Fibroblast of peridontal ligament (primary cell): Measurements from ENCODE around the gene ABCE1.
A peak's percentile ranks its signal among the peaks of the same experiment; 100 is the strongest.

Experiments
- DNase-seq: peaks from one replicate; pipeline ENCODE4 v3.0.0-alpha.2; 2010; ENCODE audit errors: extremely low read depth

Gene ABCE1

DNA sequence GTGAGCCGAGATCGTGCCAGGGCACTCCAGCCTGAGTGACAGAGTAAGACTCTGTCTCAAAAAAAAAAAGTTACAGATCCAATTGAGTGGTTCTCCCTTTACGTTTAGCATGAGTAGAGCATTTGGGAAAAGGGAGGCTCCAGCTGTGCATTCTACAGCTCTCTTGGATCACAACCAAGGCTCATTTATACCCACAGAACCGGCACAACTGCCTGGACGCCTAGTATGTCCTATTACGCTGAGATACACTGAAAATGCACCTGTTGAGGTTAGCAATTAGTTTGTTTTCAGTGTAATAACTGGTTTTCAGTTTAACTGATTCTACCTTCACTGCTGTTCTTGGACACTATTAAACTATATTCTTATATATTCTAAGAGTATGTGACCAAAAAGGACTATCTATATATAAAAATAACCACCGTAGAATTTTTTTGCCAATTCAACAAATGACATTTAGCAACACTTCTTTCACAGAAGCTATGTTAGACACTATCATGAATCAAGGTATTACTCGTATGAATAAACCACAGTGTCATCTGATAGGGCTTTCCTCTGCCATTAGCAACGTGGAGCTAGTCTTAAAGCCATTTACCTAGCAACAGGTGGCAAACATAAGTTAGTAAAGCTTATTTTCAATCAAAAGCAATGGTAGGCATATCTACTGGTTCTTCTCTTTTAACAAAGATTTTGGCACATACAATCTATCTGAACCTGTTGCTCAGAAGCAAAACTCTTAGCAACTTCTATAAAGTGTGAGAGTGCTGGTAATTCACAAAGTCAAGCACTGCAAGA, 78.7 kb downstream of the ABCE1 start:
- DNase-seq = no peak

DNA sequence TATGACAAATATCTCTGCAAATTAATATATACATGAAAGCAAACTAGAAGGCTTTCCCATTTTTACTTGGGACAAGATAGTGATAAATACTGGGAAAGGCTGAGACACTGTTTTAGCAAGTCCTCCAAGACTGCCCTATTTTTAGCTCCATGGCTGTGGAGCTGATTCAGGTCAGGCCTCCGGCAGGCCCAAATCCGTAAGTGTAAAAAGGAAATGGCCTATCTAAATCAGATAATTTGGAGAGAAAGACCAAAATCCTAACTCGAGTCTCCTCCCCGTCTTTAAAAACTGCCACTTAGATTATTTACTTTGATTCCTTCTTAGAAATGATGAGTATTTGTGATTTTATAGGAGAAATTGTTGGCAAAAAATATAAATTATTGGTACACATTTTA, 79.4 kb downstream of the ABCE1 start:
- DNase-seq = peak; percentile 38

DNA sequence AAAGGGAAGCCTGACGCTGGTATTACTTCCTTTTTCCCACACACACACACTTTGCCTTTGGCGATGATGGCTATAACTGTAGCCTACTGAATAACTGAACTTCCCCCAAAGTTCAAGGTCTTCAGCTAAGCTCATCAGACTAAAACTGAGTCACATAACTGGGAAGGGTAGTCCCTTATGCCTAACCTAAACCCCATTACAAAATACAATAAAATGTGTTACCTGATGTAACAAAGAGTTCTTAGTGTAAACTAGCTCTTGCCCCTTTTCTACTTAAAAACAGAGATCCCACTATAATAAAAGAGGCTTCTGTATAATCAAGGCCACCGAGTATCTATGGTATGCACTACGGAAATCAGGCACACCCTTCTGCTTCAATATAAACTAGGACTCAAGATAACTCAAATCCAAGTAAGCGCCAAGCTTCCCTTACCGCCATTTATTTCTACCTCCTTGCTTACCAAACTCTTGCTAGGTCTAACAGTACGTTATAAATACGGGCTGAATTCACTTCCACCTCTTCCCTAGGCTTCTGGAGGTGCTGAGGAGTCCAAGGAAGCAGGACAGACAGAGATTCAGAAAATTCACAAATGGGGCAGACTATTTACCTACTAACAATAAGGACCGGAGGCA, 79.9 kb downstream of the ABCE1 start:
- peak; percentile 29 for DNase-seq

DNA sequence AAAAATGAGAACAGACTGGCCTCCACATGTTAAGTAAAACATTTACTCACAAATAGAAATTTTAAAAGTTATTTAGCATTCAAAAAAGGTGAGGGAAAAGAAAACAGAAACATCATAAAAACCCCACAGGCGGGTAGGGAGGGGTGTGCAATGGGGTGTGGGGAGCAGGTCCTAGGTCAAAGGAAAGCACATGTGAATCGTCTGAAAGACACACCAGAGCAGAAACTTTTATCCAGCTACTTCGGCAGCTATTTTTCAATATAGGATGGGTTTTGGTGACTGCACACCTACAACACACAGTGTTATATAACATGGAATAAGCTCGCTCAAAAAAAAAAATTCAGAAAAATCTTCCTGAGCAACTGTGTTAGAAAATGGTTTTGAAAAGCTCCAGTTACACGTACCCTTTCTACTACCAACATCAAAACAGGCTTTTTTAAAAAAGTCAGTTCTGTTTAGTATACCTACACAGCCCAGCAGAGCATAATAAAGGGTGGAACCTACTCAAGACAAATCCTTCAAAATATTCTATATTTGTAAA, 80.7 kb downstream of the ABCE1 start:
- DNase-seq = no peak
